SU-DHL-6 (cell line): Measurements from ENCODE around the gene PDRG1.

Experiments used
- CTCF ChIP-seq: fragments of 200-600 bp; sonication (generic); IDR thresholded peaks from one replicate; pipeline ENCODE4 v1.5.1; 2017; ENCODE audit warnings: antibody characterized with exemption, mild to moderate bottlenecking, low read length, moderate library complexity; ENCODE audit not compliant: insufficient read depth, poor library complexity, severe bottlenecking
- EZH2phosphoT487 ChIP-seq: fragments of 200-600 bp; sonication (generic), shearing (Covaris generic); conservative IDR thresholded peaks from 2 replicates; pipeline ENCODE4 v1.6.1; 2018; ENCODE audit warnings: mild to moderate bottlenecking, antibody characterized with exemption, low read length, moderate library complexity, mixed read lengths

GRCh38 chr20:31975874-31976273, 24.0 kb upstream of the PDRG1 start:
- TF ChIP-seq CTCF, result no peak
- TF ChIP-seq EZH2phosphoT487, result no peak
